Lower leg skin (tissue), 4 donors: Measurements from ENCODE around the gene RPS14. TPM values are rescaled to one million over a fixed set of nuclear protein-coding genes. Genes with fewer than 3 reads are reported as not detected.
"Not testable (repeated sequence)": the region's sequence is repeated elsewhere in the genome, so short reads cannot be mapped to it uniquely, and the experiment has no call there.

ENCODE experiments used
- DNase-seq, 2 donors: peaks; one replicate each; pipeline ENCODE4 v3.0.0-alpha.2; 2019; ENCODE audit warnings: low spot score in 2 of 2
- H3K4me3 ChIP-seq: fragments of 200-600 bp; sonication (generic); 2 replicates; pipeline ENCODE4 v1.5.1; 2017; ENCODE audit warnings: mild to moderate bottlenecking, low read depth; ENCODE audit not compliant: poor library complexity, severe bottlenecking
- CTCF ChIP-seq, 3 donors: fragments of 450-650 bp; IDR thresholded peaks; one replicate each; pipeline ENCODE4 v1.5.1; 2016; ENCODE audit warnings: antibody characterized with exemption in 3 of 3, mild to moderate bottlenecking in 3 of 3, moderate library complexity in 2 of 3
- POLR2A ChIP-seq, 2 donors: fragments of 450-650 bp; IDR thresholded peaks; one replicate each; pipeline ENCODE4 v1.6.1; 2016 to 2017; ENCODE audit warnings: antibody characterized with exemption in 2 of 2, mild to moderate bottlenecking in 1 of 2, moderate library complexity in 1 of 2
- WGBS, 2 donors: methylation state at CpG; one replicate each; pipeline ENCODE4 v1.1.5; 2018; 5-methylcytosine and 5-hydroxymethylcytosine counted together
- intact Hi-C: fragments of 100-400 bp; cut with DNase I; formaldehyde crosslinking; loops from one replicate; pipeline ENCODE4 v1.15.0; 2023; ENCODE audit warnings: low total_unique reads
- total RNA-seq, 4 donors: library from RNA; depleted of rRNA; stranded (reverse); fragments of >200 nt; gene quantifications; one replicate each; pipeline ENCODE4 v1.1.0, GENCODE V29; 2016

RPS14 gene
- total RNA-seq, 4 donors from 2014 or later: 2,497 to 4,490 (median 3,854) TPM

GRCh38 chr5:150422758-150423157 lies 26.8 kb downstream of the RPS14 start:
- no peak for TF ChIP-seq CTCF (IDR thresholded peaks at IDR 0.05)
- TF ChIP-seq POLR2A (IDR thresholded peaks at IDR 0.05): no peak
- no peak for DNase-seq
- no peak overlapping the region for H3K4me3 ChIP-seq
- intact Hi-C loops: no loop called here
- WGBS, 2 donors: 66 to 80% methylated on average over 3 of the region's 3 CpGs

- WGBS, 2 donors: 35 to 43% methylated on average over 4 of the region's 4 CpGs
- intact Hi-C loops: no loop called here
- DNase-seq: no peak
- H3K4me3 ChIP-seq: no peak overlapping the region
- no peak for TF ChIP-seq CTCF (IDR thresholded peaks at IDR 0.05)
- no peak for TF ChIP-seq POLR2A (IDR thresholded peaks at IDR 0.05)
Measured at GRCh38 chr5:150422075-150422474, 27.5 kb downstream of the RPS14 start.

- 73 to 88% methylated on average over 7 of the region's 7 CpGs for WGBS, 2 donors
- no peak overlapping the region for H3K4me3 ChIP-seq
- TF ChIP-seq CTCF (IDR thresholded peaks at IDR 0.05) (no peak), POLR2A (IDR thresholded peaks at IDR 0.05) (no peak)
- DNase-seq: no peak
- intact Hi-C loops: no loop called here
Measured at GRCh38 chr5:150419630-150420270, 29.8 kb downstream of the RPS14 start.

GRCh38 chr5:150413902-150414790 lies 35.4 kb downstream of the RPS14 start:
- WGBS, 2 donors: 90 to 93% methylated on average over 16 of the region's 16 CpGs
- intact Hi-C loops, H3K4me3 ChIP-seq, DNase-seq: not testable (repeated sequence)

GRCh38 chr5:150413176-150413901 lies 36.2 kb downstream of the RPS14 start:
- 74 to 79% methylated on average over 12 of the region's 12 CpGs for WGBS, 2 donors
- DNase-seq: no peak
- no peak overlapping the region for H3K4me3 ChIP-seq
- intact Hi-C loops: no loop called here
- TF ChIP-seq POLR2A (IDR thresholded peaks at IDR 0.05) (no peak), CTCF (IDR thresholded peaks at IDR 0.05) (no peak)
